Measurements from ENCODE around the gene HOXB4.

HOXB4 gene

GRCh38 chr17:48615047-48615962, 37.2 kb upstream of the HOXB4 start, which contains the start of gene HOXB8:
Gene HOXB8, minus strand, starts transcription at chr17:48615292. Its CDS starts 588 bp downstream, at chr17:48614704.
- H3K4me1 ChIP-seq (ENCODE audit: control insufficient read depth in 2 of 2, insufficient read depth in 2 of 2, low read length in 2 of 2): peaks cover 31 to 37% of the 10 kb centered on the region in 2 donors
- peaks cover 31 to 46% of the 10 kb centered on the region in 2 donors for H3K27me3 ChIP-seq (ENCODE audit: control insufficient read depth in 2 of 2, insufficient read depth in 2 of 2, low read length in 2 of 2)
- no peaks in the 10 kb centered on the region for H3K36me3 ChIP-seq (ENCODE audit: control insufficient read depth in 2 of 2, insufficient read depth in 2 of 2, low read length in 2 of 2)
- peak within 1 kb of the TSS; percentile 56 to 71 for H3K4me3 ChIP-seq (ENCODE audit: low read length in 2 of 2)
- H3K9ac ChIP-seq (ENCODE audit: low read depth in 1 of 2, low read length in 2 of 2): peak within 1 kb of the TSS; percentile 60 to 69
- peak within 1 kb of the TSS; percentile 72 to 88 for H3K27ac ChIP-seq (ENCODE audit: low read depth in 2 of 2, low read length in 2 of 2)
- no peaks in the 10 kb centered on the region for H3K9me3 ChIP-seq (ENCODE audit: control insufficient read depth in 2 of 2, low read length in 2 of 2)

GRCh38 chr17:48613862-48614694, 35.9 kb upstream of the HOXB4 start:
- H3K9ac ChIP-seq (ENCODE audit: low read depth in 1 of 2, low read length in 2 of 2): peak overlapping the region; percentile 60 to 69
- no peaks in the 10 kb centered on the region for H3K9me3 ChIP-seq (ENCODE audit: control insufficient read depth in 2 of 2, low read length in 2 of 2)
- peak overlapping the region; percentile 72 to 88 for H3K27ac ChIP-seq (ENCODE audit: low read depth in 2 of 2, low read length in 2 of 2)
- H3K27me3 ChIP-seq (ENCODE audit: control insufficient read depth in 2 of 2, insufficient read depth in 2 of 2, low read length in 2 of 2): peaks cover 31 to 46% of the 10 kb centered on the region in 2 donors
- peak overlapping the region; percentile 56 to 71 for H3K4me3 ChIP-seq (ENCODE audit: low read length in 2 of 2)
- peaks cover 35 to 38% of the 10 kb centered on the region in 2 donors for H3K4me1 ChIP-seq (ENCODE audit: control insufficient read depth in 2 of 2, insufficient read depth in 2 of 2, low read length in 2 of 2)
- no peaks in the 10 kb centered on the region for H3K36me3 ChIP-seq (ENCODE audit: control insufficient read depth in 2 of 2, insufficient read depth in 2 of 2, low read length in 2 of 2)

DNA sequence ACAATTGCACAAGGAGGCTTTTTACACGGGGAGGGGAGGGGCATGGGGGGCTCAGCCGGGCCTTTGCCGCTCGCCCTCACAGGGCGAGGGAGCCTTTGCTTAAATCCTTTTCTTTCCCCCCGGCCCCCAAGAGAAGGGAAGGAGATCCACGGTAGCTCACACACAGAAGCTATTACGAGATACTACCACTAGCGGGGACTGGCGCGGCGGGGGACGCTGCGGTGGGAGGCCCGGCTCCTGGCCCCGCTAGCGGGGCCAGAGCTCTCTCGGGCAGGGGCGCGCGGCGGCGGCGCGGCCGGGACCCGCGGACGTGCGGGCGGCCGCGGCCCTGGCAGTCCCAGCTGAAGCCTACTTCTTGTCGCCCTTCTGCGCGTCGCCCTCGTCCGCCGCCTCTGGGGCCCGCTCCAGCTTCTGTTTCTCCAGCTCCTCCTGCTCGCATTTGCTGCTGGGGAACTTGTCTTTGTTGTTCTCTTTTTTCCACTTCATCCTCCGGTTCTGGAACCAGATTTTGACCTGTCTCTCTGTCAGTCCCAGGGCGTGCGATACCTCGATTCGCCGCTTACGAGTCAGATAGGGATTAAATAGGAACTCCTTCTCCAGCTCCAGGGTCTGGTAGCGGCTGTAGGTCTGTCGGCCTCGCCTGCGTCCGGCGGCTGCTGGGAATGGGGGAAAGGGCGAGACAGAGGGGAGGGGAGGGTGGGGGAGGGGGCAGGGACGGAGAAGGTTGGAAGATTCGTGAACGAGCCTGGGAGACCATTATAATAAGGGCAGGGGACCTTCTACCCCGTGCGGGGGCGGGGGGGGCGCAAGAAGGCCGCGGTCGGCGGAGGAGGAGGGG, 34.9 kb upstream of the HOXB4 start:
- H3K4me1 ChIP-seq (ENCODE audit: control insufficient read depth in 2 of 2, insufficient read depth in 2 of 2, low read length in 2 of 2): peaks cover 27 to 32% of the 10 kb centered on the region in 2 donors
- H3K9me3 ChIP-seq (ENCODE audit: control insufficient read depth in 2 of 2, low read length in 2 of 2): no peaks in the 10 kb centered on the region
- peak overlapping the region; percentile 72 to 88 for H3K27ac ChIP-seq (ENCODE audit: low read depth in 2 of 2, low read length in 2 of 2)
- H3K9ac ChIP-seq (ENCODE audit: low read depth in 1 of 2, low read length in 2 of 2): peak overlapping the region; percentile 68 to 86
- H3K36me3 ChIP-seq (ENCODE audit: control insufficient read depth in 2 of 2, insufficient read depth in 2 of 2, low read length in 2 of 2): no peaks in the 10 kb centered on the region
- peaks cover 29 to 42% of the 10 kb centered on the region in 2 donors for H3K27me3 ChIP-seq (ENCODE audit: control insufficient read depth in 2 of 2, insufficient read depth in 2 of 2, low read length in 2 of 2)
- peak overlapping the region; percentile 81 to 89 for H3K4me3 ChIP-seq (ENCODE audit: low read length in 2 of 2)

GRCh38 chr17:48612456-48612853, 34.3 kb upstream of the HOXB4 start:
- Histone ChIP-seq H3K4me3 (ENCODE audit: low read length in 2 of 2) (peak overlapping the region; percentile 81 to 89), H3K27me3 (ENCODE audit: control insufficient read depth in 2 of 2, insufficient read depth in 2 of 2, low read length in 2 of 2) (peaks cover 24 to 36% of the 10 kb centered on the region in 2 donors), H3K27ac (ENCODE audit: low read depth in 2 of 2, low read length in 2 of 2) (peak overlapping the region; percentile 72 to 88)

GRCh38 chr17:48611681-48612455, 33.7 kb upstream of the HOXB4 start:
- H3K9ac ChIP-seq (ENCODE audit: low read depth in 1 of 2, low read length in 2 of 2): peak overlapping the region; percentile 79 to 86
- H3K36me3 ChIP-seq (ENCODE audit: control insufficient read depth in 2 of 2, insufficient read depth in 2 of 2, low read length in 2 of 2): no peaks in the 10 kb centered on the region
- H3K4me1 ChIP-seq (ENCODE audit: control insufficient read depth in 2 of 2, insufficient read depth in 2 of 2, low read length in 2 of 2): peaks cover 24 to 25% of the 10 kb centered on the region in 2 donors
- no peaks in the 10 kb centered on the region for H3K9me3 ChIP-seq (ENCODE audit: control insufficient read depth in 2 of 2, low read length in 2 of 2)
- H3K27ac ChIP-seq (ENCODE audit: low read depth in 2 of 2, low read length in 2 of 2): peak overlapping the region; percentile 86 to 88
- peaks cover 21 to 31% of the 10 kb centered on the region in 2 donors for H3K27me3 ChIP-seq (ENCODE audit: control insufficient read depth in 2 of 2, insufficient read depth in 2 of 2, low read length in 2 of 2)
- peak overlapping the region; percentile 81 to 89 for H3K4me3 ChIP-seq (ENCODE audit: low read length in 2 of 2)

More at GRCh38 chr17:48612456-48612853, 34.3 kb upstream of the HOXB4 start:
- Histone ChIP-seq H3K36me3 (ENCODE audit: control insufficient read depth in 2 of 2, insufficient read depth in 2 of 2, low read length in 2 of 2) (no peaks in the 10 kb centered on the region), H3K4me1 (ENCODE audit: control insufficient read depth in 2 of 2, insufficient read depth in 2 of 2, low read length in 2 of 2) (peaks cover 26% of the 10 kb centered on the region in 2 donors), H3K9ac (ENCODE audit: low read depth in 1 of 2, low read length in 2 of 2) (peak overlapping the region; percentile 68 to 86), H3K9me3 (ENCODE audit: control insufficient read depth in 2 of 2, low read length in 2 of 2) (no peaks in the 10 kb centered on the region)

- peaks cover 15 to 24% of the 10 kb centered on the region in 2 donors for H3K27me3 ChIP-seq (ENCODE audit: control insufficient read depth in 2 of 2, insufficient read depth in 2 of 2, low read length in 2 of 2)
- no peaks in the 10 kb centered on the region for H3K36me3 ChIP-seq (ENCODE audit: control insufficient read depth in 2 of 2, insufficient read depth in 2 of 2, low read length in 2 of 2)
- no peaks in the 10 kb centered on the region for H3K9me3 ChIP-seq (ENCODE audit: control insufficient read depth in 2 of 2, low read length in 2 of 2)
- peak overlapping the region; percentile 81 to 89 for H3K4me3 ChIP-seq (ENCODE audit: low read length in 2 of 2)
- H3K27ac ChIP-seq (ENCODE audit: low read depth in 2 of 2, low read length in 2 of 2): peak overlapping the region; percentile 86 to 88
- peaks cover 20 to 25% of the 10 kb centered on the region in 2 donors for H3K4me1 ChIP-seq (ENCODE audit: control insufficient read depth in 2 of 2, insufficient read depth in 2 of 2, low read length in 2 of 2)
- H3K9ac ChIP-seq (ENCODE audit: low read depth in 1 of 2, low read length in 2 of 2): peak overlapping the region; percentile 79 to 86
Observed at GRCh38 chr17:48611213-48611612, 33.1 kb upstream of the HOXB4 start.

DNA sequence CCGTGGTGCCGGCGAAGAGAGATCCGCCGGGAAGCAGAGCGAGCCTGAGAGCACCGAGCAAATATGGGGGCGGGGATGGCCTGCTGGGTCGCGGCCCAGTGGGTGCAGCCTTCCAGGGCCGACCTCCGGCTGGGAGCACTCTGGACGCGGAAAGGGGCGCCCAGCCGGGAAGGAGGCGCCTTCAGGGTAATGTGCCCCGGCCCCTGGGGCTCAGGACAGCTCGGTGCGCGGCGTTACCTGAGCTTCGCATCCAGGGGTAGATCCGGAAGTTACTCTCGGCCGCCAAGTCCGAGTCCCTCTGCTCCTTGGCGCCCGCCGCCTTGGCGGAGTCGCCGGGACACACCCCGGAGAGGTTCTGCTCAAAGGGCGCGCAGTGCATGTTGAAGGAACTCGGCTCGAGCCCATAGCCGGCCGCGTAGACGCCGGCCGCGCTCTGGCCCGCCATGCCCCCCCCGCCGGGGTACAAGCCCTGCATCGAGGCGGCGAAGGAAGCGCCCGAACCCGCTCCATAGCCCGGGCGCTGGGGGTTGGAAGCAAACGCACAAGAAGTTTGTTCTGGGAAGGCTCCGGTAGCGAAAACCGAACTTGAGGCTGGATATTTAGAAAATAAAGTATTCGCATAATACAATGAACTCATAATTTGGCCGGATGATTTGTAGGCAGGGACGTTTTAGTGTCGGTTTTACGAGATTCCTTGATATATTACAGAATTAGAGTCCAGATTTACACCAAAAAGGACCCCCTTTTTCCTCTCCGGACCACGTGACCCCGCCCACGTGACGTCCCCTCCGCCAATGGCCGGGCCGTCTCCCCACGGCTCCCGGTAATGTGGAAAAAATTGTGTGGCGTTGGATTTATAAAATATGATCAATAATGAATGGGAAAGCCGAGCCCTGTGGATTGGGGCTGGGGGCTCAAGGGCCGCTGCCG, 32.4 kb upstream of the HOXB4 start, which contains the start of gene HOXB7:
HOXB7 (minus strand) TSS at position 736 of the 930 bp plus-strand sequence; CDS start at position 637, 99 bp downstream.
- peak within 1 kb of the TSS; percentile 81 to 89 for H3K4me3 ChIP-seq (ENCODE audit: low read length in 2 of 2)
- peaks cover 13 to 18% of the 10 kb centered on the region in 2 donors for H3K27me3 ChIP-seq (ENCODE audit: control insufficient read depth in 2 of 2, insufficient read depth in 2 of 2, low read length in 2 of 2)
- H3K27ac ChIP-seq (ENCODE audit: low read depth in 2 of 2, low read length in 2 of 2): peak within 1 kb of the TSS; percentile 86 to 88
- peaks cover 20% of the 10 kb centered on the region in 2 donors for H3K4me1 ChIP-seq (ENCODE audit: control insufficient read depth in 2 of 2, insufficient read depth in 2 of 2, low read length in 2 of 2)
- no peaks in the 10 kb centered on the region for H3K36me3 ChIP-seq (ENCODE audit: control insufficient read depth in 2 of 2, insufficient read depth in 2 of 2, low read length in 2 of 2)
- H3K9ac ChIP-seq (ENCODE audit: low read depth in 1 of 2, low read length in 2 of 2): peak within 1 kb of the TSS; percentile 79 to 86
- no peaks in the 10 kb centered on the region for H3K9me3 ChIP-seq (ENCODE audit: control insufficient read depth in 2 of 2, low read length in 2 of 2)

DNA sequence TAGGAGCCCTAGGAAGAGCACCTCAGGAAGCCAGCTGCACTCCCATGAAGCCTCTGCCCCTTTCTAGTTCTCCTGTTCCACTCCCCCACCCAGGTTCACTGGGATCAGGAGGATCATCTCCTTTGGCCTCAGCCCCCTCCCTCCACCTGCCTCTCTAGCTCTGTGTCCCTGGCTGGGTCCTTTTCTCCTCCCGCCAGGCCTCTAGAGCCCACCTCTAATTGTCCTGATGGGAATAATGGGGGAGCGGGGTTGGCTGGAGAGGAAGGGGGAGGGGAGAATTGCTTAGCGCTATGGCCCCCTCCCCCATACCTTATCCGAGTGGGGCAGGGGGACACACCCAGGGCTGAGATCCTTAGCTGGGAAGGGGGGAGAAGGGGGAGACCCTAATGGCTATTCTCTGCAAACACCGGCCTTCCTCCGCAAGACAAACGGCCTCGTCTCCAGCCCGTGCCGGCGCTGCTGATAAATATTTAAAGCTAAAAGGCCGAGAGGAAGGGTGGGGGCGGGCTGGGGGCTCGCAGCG, 31.7 kb upstream of the HOXB4 start:
- peak overlapping the region; percentile 81 to 89 for H3K4me3 ChIP-seq (ENCODE audit: low read length in 2 of 2)

More for the DNA sequence above, 31.7 kb upstream of the HOXB4 start:
- peaks cover 24 to 25% of the 10 kb centered on the region in 2 donors for H3K4me1 ChIP-seq (ENCODE audit: control insufficient read depth in 2 of 2, insufficient read depth in 2 of 2, low read length in 2 of 2)
- no peaks in the 10 kb centered on the region for H3K36me3 ChIP-seq (ENCODE audit: control insufficient read depth in 2 of 2, insufficient read depth in 2 of 2, low read length in 2 of 2)
- H3K27me3 ChIP-seq (ENCODE audit: control insufficient read depth in 2 of 2, insufficient read depth in 2 of 2, low read length in 2 of 2): peaks cover 10 to 12% of the 10 kb centered on the region in 2 donors
- H3K27ac ChIP-seq (ENCODE audit: low read depth in 2 of 2, low read length in 2 of 2): peak overlapping the region; percentile 86 to 88
- H3K9ac ChIP-seq (ENCODE audit: low read depth in 1 of 2, low read length in 2 of 2): peak overlapping the region; percentile 79 to 86
- no peaks in the 10 kb centered on the region for H3K9me3 ChIP-seq (ENCODE audit: control insufficient read depth in 2 of 2, low read length in 2 of 2)
